B cell (primary cell): ENCODE results near the gene CCDC30. TPM values are rescaled to one million over a fixed set of nuclear protein-coding genes. Genes with fewer than 3 reads are reported as not detected.
"Not testable (repeated sequence)": the region's sequence is repeated elsewhere in the genome, so short reads cannot be mapped to it uniquely, and the experiment has no call there.

ENCODE experiments used
- ATAC-seq: fragments of 200-7000 bp; cut with Tn5 transposase; one replicate; pipeline ENCODE4 v1.10.0; 2021; ENCODE audit warnings: low read depth, mild to moderate bottlenecking, moderate number of reproducible peaks, moderate library complexity
- CTCF ChIA-PET: fragments of 350-600 bp; sonication (Branson Sonifier 250); formaldehyde crosslinking; loops from one replicate; lab custom pipeline; 2021; ENCODE audit warnings: antibody characterized with exemption, inconsistent platforms; lab: Charles Lee
- POLR2A ChIA-PET: fragments of 350-600 bp; sonication (Branson Sonifier 250); formaldehyde crosslinking; loops from one replicate; lab custom pipeline; 2021; ENCODE audit warnings: antibody characterized with exemption; lab: Charles Lee
- DNase-seq: peaks from one replicate; pipeline ENCODE4 v3.0.0; 2013
- H2AFZ ChIP-seq: 2 replicates; pipeline ENCODE4 v1.6.1; 2012; ENCODE audit warnings: mild to moderate bottlenecking, low read depth, low read length; ENCODE audit not compliant: insufficient read depth, poor library complexity, severe bottlenecking
- H3K27ac ChIP-seq, 2 donors: 1 replicate in 1 of 2; 2 replicates in 1 of 2; pipeline ENCODE4 v1.5.1; 2012 to 2013; ENCODE audit warnings: low read length in 2 of 2, mild to moderate bottlenecking in 2 of 2, moderate library complexity in 1 of 2
- H3K27me3 ChIP-seq, 4 experiments: fragments of 200-600 bp in 1 of 4; sonication (generic) in 1 of 4; replicated peaks in 1 of 4; 1 replicate in 2 of 4; 2 replicates in 2 of 4; pipeline versions ENCODE4 v1.6.1 to v1.7.0; 2013 to 2016; ENCODE audit warnings: low read length in 3 of 4, mild to moderate bottlenecking in 2 of 4, mixed read lengths in 1 of 4, moderate library complexity in 1 of 4; ENCODE audit not compliant: insufficient read depth in 4 of 4, control insufficient read depth in 3 of 4; ENCODE audit errors: control extremely low read depth in 1 of 4
- H3K36me3 ChIP-seq, 2 experiments: replicated peaks in 1 of 2; 1 replicate in 1 of 2; 2 replicates in 1 of 2; pipeline versions ENCODE4 v1.6.1 to v1.7.1; 2013; ENCODE audit warnings: low read length in 1 of 2; ENCODE audit not compliant: insufficient read depth in 2 of 2, control insufficient read depth in 1 of 2; ENCODE audit errors: control extremely low read depth in 1 of 2, extremely low read depth in 1 of 2
- H3K4me1 ChIP-seq, 2 donors: fragments of 200-600 bp in 1 of 2; sonication (generic) in 1 of 2; 1 replicate in 1 of 2; 2 replicates in 1 of 2; pipeline versions ENCODE4 v1.5.1 to v1.6.1; 2013 to 2017; ENCODE audit warnings: low read length in 2 of 2; ENCODE audit not compliant: control insufficient read depth in 2 of 2, insufficient read depth in 2 of 2
- H3K4me2 ChIP-seq: replicated peaks from 2 replicates; pipeline ENCODE3; 2012; ENCODE audit warnings: mild to moderate bottlenecking, low read depth, low read length; ENCODE audit not compliant: poor library complexity, severe bottlenecking
- H3K4me3 ChIP-seq, 5 experiments: fragments of 200-600 bp in 1 of 5; sonication (generic) in 1 of 5; 1 replicate in 3 of 5; 2 replicates in 2 of 5; pipeline versions ENCODE4 v1.5.1 to v1.7.0; 2011 to 2016; ENCODE audit warnings: low read length in 4 of 5, mild to moderate bottlenecking in 4 of 5, low read depth in 2 of 5, control low read depth in 1 of 5, moderate library complexity in 1 of 5; ENCODE audit not compliant: insufficient read depth in 1 of 5; ENCODE audit errors: control extremely low read depth in 1 of 5, extremely low read depth in 1 of 5
- H3K79me2 ChIP-seq: fragments of 200-600 bp; sonication (generic); one replicate; pipeline ENCODE4 v1.6.0; 2016; ENCODE audit warnings: low read length; ENCODE audit not compliant: control insufficient read depth, insufficient read depth
- H3K9ac ChIP-seq: fragments of 200-600 bp; sonication (generic); 2 replicates; pipeline ENCODE4 v1.6.1; 2017; ENCODE audit warnings: mild to moderate bottlenecking, low read length, moderate library complexity
- H3K9me3 ChIP-seq, 3 donors: one replicate each; pipeline versions ENCODE4 v1.6.1 to v1.7.1; 2013; ENCODE audit warnings: low read length in 2 of 3; ENCODE audit not compliant: control insufficient read depth in 2 of 3, insufficient read depth in 1 of 3; ENCODE audit errors: control extremely low read depth in 1 of 3
- H4K20me1 ChIP-seq: 2 replicates; pipeline ENCODE4 v1.6.0; 2012; ENCODE audit warnings: mild to moderate bottlenecking, low read length; ENCODE audit not compliant: insufficient read depth, control insufficient read depth, poor library complexity, severe bottlenecking
- H3K27ac Mint-ChIP-seq: one replicate; pipeline ENCODE4 v1.8.0; 2021; ENCODE audit warnings: mixed read lengths
- H3K27me3 Mint-ChIP-seq: one replicate; pipeline ENCODE4 v1.8.0; 2021; ENCODE audit warnings: mixed read lengths
- H3K4me1 Mint-ChIP-seq: one replicate; pipeline ENCODE4 v1.8.0; 2021; ENCODE audit warnings: mixed read lengths
- H3K4me3 Mint-ChIP-seq: one replicate; pipeline ENCODE4 v1.8.0; 2021; ENCODE audit warnings: mixed read lengths
- H3K9me3 Mint-ChIP-seq: one replicate; pipeline ENCODE4 v1.8.0; 2022; ENCODE audit warnings: mixed read lengths; ENCODE audit not compliant: insufficient read depth
- CTCF ChIP-seq: fragments of 200-600 bp; IDR thresholded peaks from one replicate; pipeline ENCODE4 v1.8.0; 2022; ENCODE audit warnings: antibody characterized with exemption, mild to moderate bottlenecking
- EZH2 ChIP-seq: IDR thresholded peaks from 2 replicates; pipeline ENCODE4 v1.6.1; 2012; ENCODE audit warnings: borderline replicate concordance, low read depth, mild to moderate bottlenecking, moderate library complexity, low read length; ENCODE audit not compliant: insufficient read depth, poor library complexity, severe bottlenecking
- WGBS: methylation state at CpG from one replicate; pipeline ENCODE4 v1.1.5; 2013; ENCODE audit warnings: missing lambda C conversion rate; ENCODE audit not compliant: insufficient coverage; 5-methylcytosine and 5-hydroxymethylcytosine counted together
- intact Hi-C: fragments of 100-400 bp; cut with micrococcal nuclease; formaldehyde crosslinking; loops from one replicate; pipeline ENCODE4 v1.10.0; 2022
- polyA plus RNA-seq: library from polyadenylated mRNA; depleted of rRNA; stranded (reverse); fragments of >200 nt; gene quantifications from 2 replicates; pipeline ENCODE4 v1.2.3, GENCODE V29; 2012
- total RNA-seq, 2 donors: library from RNA; stranded (reverse); fragments of 120-200 nt in 1 of 2; gene quantifications; 1 replicate in 1 of 2; 2 replicates in 1 of 2; pipeline versions ENCODE4 v1.2.3 to v1.2.4, GENCODE V29; 2013 to 2022

The CCDC30 gene
- total and polyA plus RNA-seq, 2 donors (not counting 1 experiment from before 2014, with no cell fraction given) = 1.4 to 7.4 TPM

DNA sequence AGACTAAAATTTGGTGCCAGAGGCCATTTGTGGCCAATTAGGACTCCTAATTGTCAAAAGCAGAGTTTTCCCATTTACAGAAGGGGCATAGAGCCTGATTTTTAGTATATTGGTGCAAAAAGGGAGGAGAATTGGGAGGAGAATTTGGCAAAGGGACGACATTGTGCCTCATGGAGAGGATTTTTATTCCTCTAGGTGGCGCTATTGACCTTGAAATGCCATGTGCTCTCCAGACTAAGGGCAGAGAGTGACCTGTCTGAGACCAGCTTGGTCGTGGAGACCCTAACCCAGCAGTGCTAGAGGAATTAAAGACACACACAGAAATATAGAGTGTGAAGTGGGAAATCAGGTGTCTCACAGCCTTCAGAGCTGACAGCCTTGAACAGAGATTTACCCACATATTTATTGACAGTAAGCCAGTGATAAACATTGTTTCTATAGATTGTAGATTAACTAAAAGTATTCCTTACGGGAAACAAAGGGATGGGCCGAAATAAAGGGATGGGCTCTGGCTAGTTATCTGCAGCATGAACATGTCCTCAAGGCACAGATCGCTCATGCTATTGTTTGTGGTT, 48.6 kb downstream of the CCDC30 start:
- not testable (repeated sequence) for DNase-seq, H3K27ac Mint-ChIP-seq

GRCh38 chr1:42518908-42519307, 55.8 kb downstream of the CCDC30 start:
- DNase-seq (no peak), ATAC-seq (no peak)
- Histone ChIP-seq H4K20me1 (no peaks in the 10 kb centered on the region), H3K4me3 (no peak overlapping the region), H3K9ac (no peak overlapping the region), H3K79me2 (no peaks in the 10 kb centered on the region), H2AFZ (no peak overlapping the region), H3K27ac (no peak overlapping the region), H3K4me1 (no peaks in the 10 kb centered on the region), H3K36me3 (no peaks in the 10 kb centered on the region), H3K4me2 (no peak overlapping the region), H3K9me3 (peaks cover 15 to 22% (median 17%) of the 10 kb centered on the region in 3 donors), H3K27me3 (no peaks in the 10 kb centered on the region)
- intact Hi-C loops = no loop called here
- CTCF ChIA-PET = no interaction called here
- POLR2A ChIA-PET = no interaction called here
- Mint-ChIP-seq H3K4me1 (no peaks in the 10 kb centered on the region), H3K27ac (no peak overlapping the region), H3K4me3 (no peak overlapping the region), H3K27me3 (no peaks in the 10 kb centered on the region), H3K9me3 (peaks cover 26% of the 10 kb centered on the region)
- TF ChIP-seq CTCF = no peak
- no peak for TF ChIP-seq EZH2
- WGBS = no CpG with 5 or more reads among the region's 1 CpG

More for the DNA sequence above, 48.6 kb downstream of the CCDC30 start:
- H3K79me2 ChIP-seq, H2AFZ ChIP-seq, H3K36me3 ChIP-seq, intact Hi-C loops, H3K27ac ChIP-seq, H3K9ac ChIP-seq, H3K4me3 Mint-ChIP-seq, ATAC-seq, H3K27me3 ChIP-seq, H3K4me3 ChIP-seq, H3K4me2 ChIP-seq, H3K4me1 ChIP-seq, CTCF ChIA-PET, H4K20me1 ChIP-seq, H3K4me1 Mint-ChIP-seq, POLR2A ChIA-PET, H3K27me3 Mint-ChIP-seq: not testable (repeated sequence)
- peaks cover 7 to 43% (median 37%) of the 10 kb centered on the region in 3 donors for H3K9me3 ChIP-seq
- 73% methylated on average over 5 of the region's 6 CpGs for WGBS
- peaks cover 39% of the 10 kb centered on the region for H3K9me3 Mint-ChIP-seq
- peak; percentile 12 for TF ChIP-seq CTCF
